ENCODE data around the gene PSMD9. TPM values are rescaled to one million over a fixed set of nuclear protein-coding genes. Genes with fewer than 3 reads are reported as not detected.
"Not testable (repeated sequence)": the region's sequence is repeated elsewhere in the genome, so short reads cannot be mapped to it uniquely, and the experiment has no call there.

Gene PSMD9
- total RNA-seq, 1 donor from 2014 or later, result 85.3 TPM

DNA sequence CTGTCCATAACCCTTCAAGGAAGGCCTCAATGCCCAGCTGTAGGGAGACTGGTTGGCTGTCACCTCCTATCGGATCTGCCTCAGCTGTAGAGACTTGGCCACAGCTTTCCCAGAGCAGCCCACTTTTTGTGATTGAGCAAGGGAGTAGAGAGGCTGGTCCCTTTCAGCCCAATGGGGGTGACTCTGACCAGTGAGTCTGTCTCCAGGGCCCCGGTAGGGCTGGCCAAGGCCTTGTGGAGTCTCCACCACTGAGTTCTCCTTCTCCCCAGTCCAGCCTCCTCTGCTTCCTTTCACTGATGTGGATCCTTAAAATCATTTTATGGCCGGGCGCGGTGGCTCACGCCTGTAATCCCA, 15.4 kb upstream of the PSMD9 start:
- DNase-seq (ENCODE audit: low read depth) (no peak), FAIRE-seq (no peak)
- H3K4me3 ChIP-seq (ENCODE audit: low read depth, low read length), result no peak overlapping the region
- no peaks in the 10 kb centered on the region for H3K36me3 ChIP-seq (ENCODE audit: control insufficient read depth, insufficient read depth, low read length)
- TF ChIP-seq CTCF (IDR thresholded peaks at IDR 0.05; ENCODE audit: insufficient read depth, low read length, severe bottlenecking), result no peak
- H3K27me3 ChIP-seq (ENCODE audit: control insufficient read depth, insufficient read depth, low read length), result no peaks in the 10 kb centered on the region

DNA sequence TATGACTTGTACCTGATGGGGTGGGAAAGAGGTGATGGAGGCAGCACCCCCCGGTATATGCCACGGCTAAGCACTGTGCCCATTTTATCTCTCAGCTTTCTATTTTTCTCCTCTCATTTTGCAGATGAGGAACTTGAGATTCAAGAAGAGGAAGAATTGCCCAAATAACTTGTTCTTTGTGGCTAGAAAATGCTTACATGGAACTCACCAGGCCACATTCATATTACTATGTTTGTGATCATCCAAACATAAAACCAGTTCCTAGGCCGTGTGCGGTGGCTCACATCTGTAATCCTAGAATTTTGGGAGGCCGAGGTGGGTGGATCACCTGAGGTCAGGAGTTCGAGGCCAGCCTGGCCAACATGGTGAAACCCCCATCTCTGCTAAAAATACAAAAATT, 14.5 kb upstream of the PSMD9 start:
- no peaks in the 10 kb centered on the region for H3K27me3 ChIP-seq (ENCODE audit: control insufficient read depth, insufficient read depth, low read length)
- no peaks in the 10 kb centered on the region for H3K36me3 ChIP-seq (ENCODE audit: control insufficient read depth, insufficient read depth, low read length)
- DNase-seq (ENCODE audit: low read depth), result no peak
- H3K4me3 ChIP-seq (ENCODE audit: low read depth, low read length), result no peak overlapping the region
- TF ChIP-seq CTCF (IDR thresholded peaks at IDR 0.05; ENCODE audit: insufficient read depth, low read length, severe bottlenecking), result no peak
- no peak for FAIRE-seq

GRCh38 chr12:121875582-121875981, 13.0 kb upstream of the PSMD9 start:
- DNase-seq (ENCODE audit: low read depth) (no peak), FAIRE-seq (no peak)
- Histone ChIP-seq H3K4me3 (ENCODE audit: low read depth, low read length) (no peak overlapping the region), H3K27me3 (ENCODE audit: control insufficient read depth, insufficient read depth, low read length) (no peaks in the 10 kb centered on the region), H3K36me3 (ENCODE audit: control insufficient read depth, insufficient read depth, low read length) (no peaks in the 10 kb centered on the region)
- TF ChIP-seq CTCF (IDR thresholded peaks at IDR 0.05; ENCODE audit: insufficient read depth, low read length, severe bottlenecking), result no peak

DNA sequence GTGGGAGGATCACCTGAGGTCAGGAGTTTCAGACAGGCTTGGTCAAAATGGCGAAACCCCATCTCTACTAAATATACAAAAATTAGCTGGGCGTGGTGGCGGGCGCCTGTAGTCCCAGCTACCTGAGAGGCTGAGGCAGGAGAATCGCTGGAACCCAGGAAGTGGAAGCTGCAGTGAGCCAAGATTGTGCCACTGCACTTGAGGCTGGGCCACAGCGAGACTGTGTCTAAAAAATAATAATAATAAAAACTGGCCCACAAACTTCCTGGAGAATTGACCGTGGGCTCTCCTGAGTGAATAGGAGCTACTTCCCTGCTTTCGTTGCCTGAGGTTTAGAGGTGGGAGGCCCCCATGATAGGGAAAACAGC, 12.5 kb upstream of the PSMD9 start:
- not testable (repeated sequence) for FAIRE-seq; H3K36me3 ChIP-seq (ENCODE audit: control insufficient read depth, insufficient read depth, low read length); H3K4me3 ChIP-seq (ENCODE audit: low read depth, low read length); H3K27me3 ChIP-seq (ENCODE audit: control insufficient read depth, insufficient read depth, low read length); DNase-seq (ENCODE audit: low read depth)

DNA sequence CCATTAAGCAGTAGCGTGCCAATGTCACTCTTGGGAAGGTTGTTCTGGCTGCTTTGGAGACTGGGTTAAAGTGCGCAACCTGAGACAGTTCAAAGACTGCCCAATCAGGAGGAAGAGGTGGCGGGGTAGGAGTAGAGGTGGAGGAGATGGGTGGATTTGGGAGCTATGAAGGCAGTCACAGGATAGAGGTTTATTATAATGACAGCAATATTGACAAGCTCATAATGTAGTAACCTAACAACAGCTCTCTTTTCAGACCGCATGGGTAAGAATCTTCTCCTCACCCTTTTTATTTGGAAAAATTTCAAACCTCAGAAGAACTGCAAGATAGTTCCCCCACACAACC, 5.3 kb upstream of the PSMD9 start:
- H3K36me3 ChIP-seq (ENCODE audit: control insufficient read depth, insufficient read depth, low read length), result no peaks in the 10 kb centered on the region
- no peak for DNase-seq (ENCODE audit: low read depth)
- no peak for FAIRE-seq
- no peak overlapping the region for H3K4me3 ChIP-seq (ENCODE audit: low read depth, low read length)
- no peak for TF ChIP-seq CTCF (IDR thresholded peaks at IDR 0.05; ENCODE audit: insufficient read depth, low read length, severe bottlenecking)
- no peaks in the 10 kb centered on the region for H3K27me3 ChIP-seq (ENCODE audit: control insufficient read depth, insufficient read depth, low read length)

DNA sequence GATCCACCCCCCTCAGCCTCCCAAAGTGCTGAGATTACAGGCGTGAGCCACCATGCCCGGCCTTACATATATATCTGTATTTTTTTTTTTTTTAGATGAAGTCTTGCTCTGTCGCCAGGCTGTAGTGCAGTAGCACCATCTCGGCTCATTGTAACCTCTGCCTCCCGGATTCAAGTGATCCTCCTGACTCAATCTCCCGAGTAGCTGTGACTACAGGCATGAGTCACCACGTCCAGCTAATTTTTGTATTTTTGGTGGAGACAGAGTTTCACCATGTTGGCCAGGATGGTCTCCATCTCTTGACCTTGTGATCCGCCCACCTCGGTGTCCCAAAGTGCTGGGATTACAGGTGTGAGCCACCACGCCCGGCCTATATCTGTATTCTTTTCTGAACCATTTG, 3.5 kb upstream of the PSMD9 start:
- H3K27me3 ChIP-seq (ENCODE audit: control insufficient read depth, insufficient read depth, low read length); FAIRE-seq; H3K36me3 ChIP-seq (ENCODE audit: control insufficient read depth, insufficient read depth, low read length); H3K4me3 ChIP-seq (ENCODE audit: low read depth, low read length): not testable (repeated sequence)
- peak; percentile 52 for DNase-seq (ENCODE audit: low read depth)

DNA sequence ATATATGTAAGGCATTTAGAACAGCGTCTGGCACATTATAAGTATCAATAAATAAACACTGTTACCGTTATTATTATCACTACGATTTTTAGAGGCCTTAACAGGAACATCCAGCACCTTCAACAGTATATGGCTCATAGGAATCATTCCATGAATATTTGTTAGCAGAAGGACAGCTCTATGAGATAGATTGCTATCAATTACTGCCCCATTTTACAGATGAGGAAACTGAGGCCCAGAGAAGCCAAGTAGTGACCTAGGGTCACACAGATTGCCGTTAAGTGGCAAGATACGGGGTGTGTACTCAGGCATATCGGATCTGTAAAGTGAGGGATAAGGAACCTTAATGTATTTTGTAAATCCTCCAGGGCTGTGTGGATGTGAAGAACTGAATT, 510 bp upstream of the PSMD9 start:
- DNase-seq (ENCODE audit: low read depth) (no peak), FAIRE-seq (no peak)
- Histone ChIP-seq H3K27me3 (ENCODE audit: control insufficient read depth, insufficient read depth, low read length) (no peaks in the 10 kb centered on the region), H3K4me3 (ENCODE audit: low read depth, low read length) (peak overlapping the region; percentile 21), H3K36me3 (ENCODE audit: control insufficient read depth, insufficient read depth, low read length) (peaks cover 4% of the 10 kb centered on the region)
- TF ChIP-seq CTCF (IDR thresholded peaks at IDR 0.05; ENCODE audit: insufficient read depth, low read length, severe bottlenecking), result no peak
